Activated CD8-positive, alpha-beta memory T cell treated with anti-CD3 and anti-CD28 coated beads, Interleukin-2, amount 50 U/mL, for 4 hours (primary cell): ENCODE data around the gene SLC27A1.
"Not testable (repeated sequence)": the region's sequence is repeated elsewhere in the genome, so short reads cannot be mapped to it uniquely, and the experiment has no call there.

Source experiments
- DNase-seq: peaks from one replicate; pipeline ENCODE4 v3.0.0-alpha.2; 2020

SLC27A1 gene

DNA sequence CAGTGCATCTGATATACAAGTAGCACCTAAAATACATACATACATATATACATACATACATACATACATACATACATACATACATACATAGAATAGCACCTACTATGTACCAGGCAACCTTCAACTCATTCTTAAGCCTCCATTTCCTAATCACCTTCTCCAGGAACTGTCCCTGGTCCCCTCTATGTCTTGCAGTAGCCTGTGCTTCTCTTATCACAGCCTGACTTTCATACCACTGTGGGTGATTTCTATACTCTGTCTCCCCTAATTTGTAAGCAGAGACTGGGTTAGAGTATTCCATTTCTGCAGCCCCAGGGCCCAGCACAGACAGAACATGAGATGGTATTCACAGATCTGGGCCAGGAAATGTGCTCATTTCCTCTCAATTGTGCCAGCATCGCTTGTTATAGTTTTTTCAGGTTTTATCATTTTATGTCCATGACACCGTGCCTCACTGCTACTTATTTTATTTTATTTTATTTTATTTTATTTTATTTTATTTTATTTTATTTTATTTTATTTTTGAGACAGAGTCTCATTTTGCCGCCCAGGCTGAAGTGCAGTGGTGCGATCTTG is 70.9 kb downstream of the SLC27A1 start:
- DNase-seq, result no peak

DNA sequence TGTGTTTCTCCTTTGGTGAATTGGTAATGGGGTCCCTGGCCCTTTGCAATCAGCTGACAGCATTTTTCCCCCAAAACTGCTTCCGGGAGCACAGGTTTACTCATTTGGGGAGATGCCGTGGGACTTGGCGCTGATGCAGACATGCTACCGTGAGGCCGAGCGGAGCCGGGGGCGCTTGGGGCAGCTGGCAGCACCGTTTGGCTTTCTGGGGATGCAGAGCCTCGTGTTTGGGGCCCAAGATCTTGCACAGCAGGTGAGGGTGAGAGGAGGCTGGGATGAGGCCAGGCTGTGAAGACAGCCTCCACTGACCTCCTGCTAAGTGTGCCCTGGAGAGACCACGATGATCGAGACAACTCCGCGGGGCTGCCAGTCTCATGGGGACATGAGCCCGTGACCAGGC is 71.7 kb downstream of the SLC27A1 start:
- no peak for DNase-seq

DNA sequence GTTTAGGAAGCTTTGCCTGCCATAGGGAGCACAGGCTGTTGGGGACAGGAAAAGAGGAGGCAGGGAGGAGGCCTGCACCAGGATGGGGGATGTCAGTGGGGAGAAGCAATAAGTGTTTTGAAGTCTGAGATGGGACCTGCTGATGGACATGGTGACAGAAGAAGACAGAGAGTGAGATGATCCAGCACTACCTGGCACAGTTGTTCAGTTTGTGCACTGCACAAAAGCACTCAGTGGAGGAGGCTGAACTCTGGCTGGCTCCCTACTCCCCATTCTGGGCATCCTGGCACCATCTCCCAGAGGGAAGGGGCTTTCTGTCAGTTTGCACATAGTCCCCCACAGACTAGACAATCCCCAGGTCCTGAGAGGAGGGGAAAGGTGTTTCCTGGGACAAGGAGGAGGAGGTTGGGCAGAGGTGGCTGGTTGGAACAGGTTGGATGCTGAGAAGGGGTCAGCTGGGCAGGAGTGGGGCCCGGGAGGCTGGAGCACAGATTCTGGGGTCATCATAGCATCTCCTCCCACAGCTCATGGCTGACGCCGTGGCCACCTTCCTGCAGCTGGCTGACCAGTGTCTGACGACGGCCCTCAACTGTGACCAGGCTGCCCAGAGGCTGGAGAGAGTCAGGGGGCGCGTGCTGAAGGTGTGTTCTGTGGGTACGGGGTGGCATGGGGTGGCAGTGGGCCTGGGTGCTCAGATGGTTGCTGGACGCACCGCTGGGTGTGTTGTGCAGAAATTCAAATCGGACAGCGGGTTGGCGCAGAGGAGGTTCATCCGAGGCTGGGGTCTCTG is 72.7 kb downstream of the SLC27A1 start:
- DNase-seq, result no peak

DNA sequence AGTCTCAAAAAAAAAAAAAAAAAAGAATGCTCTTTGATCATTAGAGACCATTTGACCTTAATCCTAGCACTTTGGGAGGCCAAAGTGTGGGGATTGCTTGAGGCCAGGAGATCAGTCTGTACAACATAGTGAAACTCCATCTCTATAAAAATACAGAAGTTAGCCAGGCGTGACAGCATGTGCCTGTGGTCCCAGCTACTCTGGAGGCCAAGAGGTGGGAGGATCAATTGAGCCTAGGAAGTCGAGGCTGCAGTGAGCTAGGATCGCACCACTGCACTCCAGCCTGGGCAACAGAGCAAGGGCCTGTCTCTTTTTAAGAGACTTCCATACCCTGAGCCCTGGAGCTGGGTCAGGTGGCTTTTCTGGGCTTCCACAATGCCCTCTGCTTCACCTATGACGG is 73.7 kb downstream of the SLC27A1 start:
- DNase-seq, result no peak

DNA sequence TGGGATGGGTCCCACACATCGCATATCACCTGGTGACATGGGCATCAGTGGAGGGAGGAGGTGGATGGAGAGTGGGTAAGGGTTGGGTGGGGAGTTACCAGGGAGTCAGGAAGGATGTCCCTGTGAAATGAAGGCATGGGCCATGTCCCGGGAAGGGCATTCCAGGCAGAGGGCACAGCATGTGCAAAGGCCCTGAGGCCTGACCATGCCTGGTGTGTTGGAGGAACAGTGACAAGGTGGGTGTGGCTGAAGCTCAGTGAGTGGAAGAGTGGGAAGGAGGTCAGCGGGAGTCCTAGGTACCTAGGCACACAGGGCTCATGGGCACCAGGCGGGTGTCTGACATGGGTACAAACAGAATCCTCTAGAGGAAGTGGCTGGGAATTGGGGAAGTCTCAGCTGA is 74.1 kb downstream of the SLC27A1 start:
- DNase-seq, result no peak

DNA sequence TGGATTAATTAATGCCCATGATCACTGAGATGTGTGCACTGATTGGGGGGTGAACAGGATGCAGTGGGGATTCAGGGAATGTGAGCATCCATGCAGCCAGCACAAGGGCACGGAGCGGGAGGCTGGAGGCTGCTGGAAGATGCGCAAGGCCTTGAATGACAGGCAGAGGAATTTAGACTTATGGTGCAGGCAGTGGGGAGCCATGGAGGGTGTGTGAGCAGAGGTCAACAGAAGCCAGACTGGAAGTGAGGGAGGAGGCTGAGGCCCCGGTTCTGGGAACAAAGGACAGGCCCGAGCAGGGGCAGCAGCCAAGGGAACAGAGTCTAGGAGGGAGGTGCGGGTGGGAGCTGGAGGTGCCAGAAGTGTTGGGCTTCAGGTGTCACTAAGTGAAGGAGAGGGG is 77.8 kb downstream of the SLC27A1 start:
- DNase-seq, result no peak

DNA sequence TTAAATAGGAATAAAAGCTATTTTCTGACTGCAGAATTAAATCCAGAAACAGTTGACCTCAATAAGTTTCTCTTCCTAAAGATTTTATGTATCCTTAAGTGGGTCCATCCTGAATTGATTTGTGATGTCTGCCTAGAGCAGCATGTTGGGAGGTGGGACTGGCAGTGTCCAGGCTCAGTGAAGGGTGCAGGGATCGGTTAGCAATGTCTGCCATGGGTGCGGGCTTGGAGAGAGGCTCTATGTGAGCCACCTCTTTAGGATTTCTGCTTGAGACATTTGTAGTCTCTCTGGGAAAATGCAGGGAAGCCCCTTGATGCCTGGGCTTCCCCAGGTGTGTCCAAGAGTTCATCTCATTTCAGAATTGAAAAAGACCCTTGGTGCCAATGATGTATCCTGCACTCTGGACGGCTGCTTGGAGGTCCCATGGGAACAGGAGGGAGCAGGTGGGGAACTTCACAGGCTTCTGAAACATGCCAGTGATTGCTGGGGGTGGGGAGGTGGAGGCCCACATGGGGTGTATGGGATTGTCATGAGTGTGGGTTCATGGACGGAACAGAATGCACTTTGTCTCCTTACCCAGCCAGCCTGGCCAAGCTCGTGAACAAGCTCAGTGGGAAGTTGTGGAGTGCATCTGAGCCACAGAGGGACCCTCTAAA is 78.9 kb downstream of the SLC27A1 start:
- no peak for DNase-seq

DNA sequence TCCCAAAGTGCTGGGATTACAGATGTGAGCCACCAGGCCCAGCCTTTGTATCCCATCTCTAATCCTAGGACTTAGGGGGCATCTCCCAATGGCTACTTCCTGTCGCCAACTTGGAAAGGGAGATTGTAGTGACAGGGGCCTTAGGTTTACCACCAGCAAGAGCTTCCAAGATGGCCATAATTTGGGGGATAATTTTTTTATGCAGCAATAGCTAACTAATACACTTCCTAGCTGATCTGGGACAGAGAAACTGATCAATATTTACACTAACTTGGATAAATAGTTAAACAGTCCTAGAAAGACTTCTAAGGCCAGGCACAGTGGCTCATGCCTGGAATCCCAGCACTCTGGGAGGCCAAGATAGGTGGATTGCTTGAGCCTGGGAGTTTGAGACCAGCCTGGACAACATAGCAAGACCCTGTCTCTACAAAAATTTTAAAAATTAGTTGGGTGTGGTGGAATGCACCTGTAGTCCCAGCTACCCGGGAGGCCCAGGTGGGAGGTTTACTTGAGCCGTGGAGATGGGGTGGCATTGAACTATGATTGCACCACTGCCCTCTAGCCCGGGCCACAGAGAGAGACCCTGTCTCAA is 79.8 kb downstream of the SLC27A1 start:
- no peak for DNase-seq

DNA sequence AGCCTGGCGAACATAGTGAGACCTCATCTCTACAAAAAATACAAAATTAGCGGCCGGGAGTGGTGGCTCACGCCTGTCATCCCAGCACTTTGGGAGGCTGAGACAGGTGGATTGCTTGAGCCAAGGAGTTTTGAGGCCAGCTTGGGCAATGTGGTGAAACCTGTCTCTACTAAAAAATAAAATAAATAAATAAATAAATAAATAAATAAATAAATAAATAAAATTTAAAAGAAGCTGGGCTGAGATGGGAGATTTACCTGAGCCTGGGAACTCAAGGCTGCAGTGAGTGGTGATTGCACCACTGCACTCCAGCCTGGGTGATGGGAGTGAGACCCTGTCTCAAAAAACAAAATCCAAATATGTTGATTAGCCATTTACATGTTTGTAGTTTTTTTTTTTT is 82.4 kb downstream of the SLC27A1 start:
- not testable (repeated sequence) for DNase-seq

DNA sequence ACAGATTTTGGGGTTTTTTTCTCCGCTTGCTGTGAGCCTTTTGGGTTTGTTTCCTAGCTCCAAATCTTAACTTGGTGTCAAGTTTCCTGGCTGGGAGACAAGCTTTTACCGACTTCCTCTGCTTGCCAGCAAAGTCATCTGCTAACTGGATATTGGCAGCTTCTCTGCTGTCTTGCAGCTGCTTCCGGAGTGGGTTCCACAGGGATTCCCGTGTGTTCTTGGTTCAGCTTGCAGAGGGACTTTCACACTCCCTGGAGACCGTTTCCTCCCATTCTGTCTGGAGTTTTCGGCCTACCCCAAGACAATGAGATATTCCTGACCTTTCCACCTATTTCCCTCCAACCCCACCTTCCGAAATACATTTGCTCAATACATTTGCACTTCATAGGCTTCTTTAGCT is 82.9 kb downstream of the SLC27A1 start:
- no peak for DNase-seq

DNA sequence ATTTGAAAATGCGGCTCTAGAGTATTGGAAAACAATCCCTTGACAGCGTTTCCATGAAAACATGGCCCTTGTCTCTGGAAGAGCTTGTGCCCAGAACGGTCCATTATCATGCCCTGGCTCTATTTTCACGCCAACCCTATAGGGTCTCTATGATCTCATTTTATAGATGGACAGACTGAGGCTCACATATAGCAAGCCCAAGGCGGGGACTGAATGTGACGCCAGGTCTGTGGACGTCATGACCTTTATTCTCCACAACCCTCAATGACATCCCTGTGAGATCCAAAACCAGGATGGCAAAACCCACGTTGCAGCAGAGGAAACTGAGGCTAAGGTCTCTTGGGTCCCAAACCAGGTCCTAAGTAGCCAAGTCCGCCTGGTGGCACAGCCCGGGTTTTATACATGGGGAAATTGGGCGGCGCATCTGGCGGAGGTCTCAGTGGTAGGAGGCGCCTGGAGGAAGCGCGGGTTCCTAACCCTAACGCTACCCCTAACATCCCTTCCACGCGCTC is 84.7 kb downstream of the SLC27A1 start:
- DNase-seq, result no peak

DNA sequence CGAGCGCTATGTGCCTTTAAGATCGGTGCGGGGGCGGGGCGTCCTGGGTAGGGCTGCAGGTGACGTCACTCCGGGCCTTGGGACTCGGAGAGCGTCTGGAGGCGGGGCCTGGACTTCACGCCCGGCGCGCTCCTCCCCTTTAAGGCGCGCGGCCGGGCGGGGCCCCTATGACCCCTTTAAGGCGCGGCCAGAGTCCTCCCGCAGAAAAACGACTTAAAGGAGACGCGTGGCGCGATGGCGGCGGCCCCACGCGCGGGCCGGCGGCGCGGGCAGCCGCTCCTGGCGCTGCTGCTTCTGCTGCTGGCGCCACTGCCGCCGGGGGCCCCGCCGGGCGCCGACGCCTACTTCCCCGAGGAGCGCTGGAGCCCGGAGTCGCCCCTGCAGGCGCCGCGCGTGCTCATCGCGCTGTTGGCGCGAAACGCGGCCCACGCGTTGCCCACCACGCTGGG is 85.2 kb downstream of the SLC27A1 start, which contains the start of gene COLGALT1:
TSS of gene COLGALT1 (plus strand) at position 170 of the 449 bp plus-strand sequence. CDS start at position 235, 65 bp downstream.
- DNase-seq, result peak; percentile 99
